ENCODE results near the gene MS4A15.

The MS4A15 gene

GRCh38 chr11:60801194-60801593, 44.5 kb downstream of the MS4A15 start:
- Histone ChIP-seq H3K27me3 (ENCODE audit: insufficient read depth, insufficient read length) (no peaks in the 10 kb centered on the region), H3K36me3 (ENCODE audit: insufficient read depth, insufficient read length, low read length) (no peaks in the 10 kb centered on the region), H3K9ac (ENCODE audit: insufficient read length, low read depth) (no peak overlapping the region), H3K4me1 (ENCODE audit: insufficient read depth, insufficient read length) (no peaks in the 10 kb centered on the region), H3K9me3 (ENCODE audit: insufficient read depth, low read length) (no peaks in the 10 kb centered on the region), H3K4me3 (ENCODE audit: insufficient read length, low read depth) (no peak overlapping the region)
- no peak for TF ChIP-seq SUZ12 (IDR thresholded peaks at IDR 0.05; ENCODE audit: extremely low read depth, insufficient read depth, insufficient read length)
- no peak for TF ChIP-seq ZNF274 (IDR thresholded peaks at IDR 0.05; ENCODE audit: low read depth, low read length)
- no peak for TF ChIP-seq YY1 (IDR thresholded peaks at IDR 0.05; ENCODE audit: insufficient read depth, insufficient read length)
- DNase-seq (ENCODE audit: low read depth, low spot score), result no peak

- Histone ChIP-seq H3K9ac (ENCODE audit: insufficient read length, low read depth) (no peak overlapping the region), H3K4me3 (ENCODE audit: insufficient read length, low read depth) (no peak overlapping the region), H3K4me1 (ENCODE audit: insufficient read depth, insufficient read length) (no peaks in the 10 kb centered on the region), H3K9me3 (ENCODE audit: insufficient read depth, low read length) (no peaks in the 10 kb centered on the region), H3K36me3 (ENCODE audit: insufficient read depth, insufficient read length, low read length) (no peaks in the 10 kb centered on the region), H3K27me3 (ENCODE audit: insufficient read depth, insufficient read length) (no peaks in the 10 kb centered on the region)
- no peak for DNase-seq (ENCODE audit: low read depth, low spot score)
- TF ChIP-seq SUZ12 (IDR thresholded peaks at IDR 0.05; ENCODE audit: extremely low read depth, insufficient read depth, insufficient read length), result no peak
- TF ChIP-seq ZNF274 (IDR thresholded peaks at IDR 0.05; ENCODE audit: low read depth, low read length), result no peak
- no peak for TF ChIP-seq YY1 (IDR thresholded peaks at IDR 0.05; ENCODE audit: insufficient read depth, insufficient read length)
These were observed 46.7 kb downstream of the MS4A15 start for GRCh38 chr11:60803273-60803936.

- H3K9ac ChIP-seq (ENCODE audit: insufficient read length, low read depth), result no peak overlapping the region
- no peak for DNase-seq (ENCODE audit: low read depth, low spot score)
- H3K9me3 ChIP-seq (ENCODE audit: insufficient read depth, low read length), result no peaks in the 10 kb centered on the region
- TF ChIP-seq SUZ12 (IDR thresholded peaks at IDR 0.05; ENCODE audit: extremely low read depth, insufficient read depth, insufficient read length), result no peak
- no peak for TF ChIP-seq YY1 (IDR thresholded peaks at IDR 0.05; ENCODE audit: insufficient read depth, insufficient read length)
- TF ChIP-seq ZNF274 (IDR thresholded peaks at IDR 0.05; ENCODE audit: low read depth, low read length), result no peak
- no peak overlapping the region for H3K4me3 ChIP-seq (ENCODE audit: insufficient read length, low read depth)
- no peaks in the 10 kb centered on the region for H3K36me3 ChIP-seq (ENCODE audit: insufficient read depth, insufficient read length, low read length)
- no peaks in the 10 kb centered on the region for H3K27me3 ChIP-seq (ENCODE audit: insufficient read depth, insufficient read length)
- H3K4me1 ChIP-seq (ENCODE audit: insufficient read depth, insufficient read length), result peaks cover 7% of the 10 kb centered on the region
These were observed 52.6 kb downstream of the MS4A15 start for GRCh38 chr11:60809249-60809648.

- DNase-seq (ENCODE audit: low read depth, low spot score), result no peak
- no peaks in the 10 kb centered on the region for H3K9me3 ChIP-seq (ENCODE audit: insufficient read depth, low read length)
- no peak overlapping the region for H3K9ac ChIP-seq (ENCODE audit: insufficient read length, low read depth)
- no peaks in the 10 kb centered on the region for H3K27me3 ChIP-seq (ENCODE audit: insufficient read depth, insufficient read length)
- TF ChIP-seq ZNF274 (IDR thresholded peaks at IDR 0.05; ENCODE audit: low read depth, low read length), result no peak
- no peak for TF ChIP-seq SUZ12 (IDR thresholded peaks at IDR 0.05; ENCODE audit: extremely low read depth, insufficient read depth, insufficient read length)
- no peak for TF ChIP-seq YY1 (IDR thresholded peaks at IDR 0.05; ENCODE audit: insufficient read depth, insufficient read length)
- no peaks in the 10 kb centered on the region for H3K36me3 ChIP-seq (ENCODE audit: insufficient read depth, insufficient read length, low read length)
- H3K4me3 ChIP-seq (ENCODE audit: insufficient read length, low read depth), result no peak overlapping the region
- H3K4me1 ChIP-seq (ENCODE audit: insufficient read depth, insufficient read length), result peaks cover 7% of the 10 kb centered on the region
These were observed 53.0 kb downstream of the MS4A15 start for GRCh38 chr11:60809691-60810090.

GRCh38 chr11:60810151-60810550, 53.5 kb downstream of the MS4A15 start:
- Histone ChIP-seq H3K9ac (ENCODE audit: insufficient read length, low read depth) (no peak overlapping the region), H3K27me3 (ENCODE audit: insufficient read depth, insufficient read length) (no peaks in the 10 kb centered on the region), H3K9me3 (ENCODE audit: insufficient read depth, low read length) (no peaks in the 10 kb centered on the region), H3K36me3 (ENCODE audit: insufficient read depth, insufficient read length, low read length) (no peaks in the 10 kb centered on the region), H3K4me1 (ENCODE audit: insufficient read depth, insufficient read length) (peaks cover 7% of the 10 kb centered on the region), H3K4me3 (ENCODE audit: insufficient read length, low read depth) (no peak overlapping the region)
- DNase-seq (ENCODE audit: low read depth, low spot score), result no peak
- TF ChIP-seq SUZ12 (IDR thresholded peaks at IDR 0.05; ENCODE audit: extremely low read depth, insufficient read depth, insufficient read length), result no peak

- no peak for DNase-seq (ENCODE audit: low read depth, low spot score)
- H3K9ac ChIP-seq (ENCODE audit: insufficient read length, low read depth), result no peak overlapping the region
- peaks cover 7% of the 10 kb centered on the region for H3K4me1 ChIP-seq (ENCODE audit: insufficient read depth, insufficient read length)
- no peaks in the 10 kb centered on the region for H3K9me3 ChIP-seq (ENCODE audit: insufficient read depth, low read length)
- H3K4me3 ChIP-seq (ENCODE audit: insufficient read length, low read depth), result no peak overlapping the region
- H3K27me3 ChIP-seq (ENCODE audit: insufficient read depth, insufficient read length), result no peaks in the 10 kb centered on the region
- no peaks in the 10 kb centered on the region for H3K36me3 ChIP-seq (ENCODE audit: insufficient read depth, insufficient read length, low read length)
- TF ChIP-seq ZNF274 (IDR thresholded peaks at IDR 0.05; ENCODE audit: low read depth, low read length) (no peak), SUZ12 (IDR thresholded peaks at IDR 0.05; ENCODE audit: extremely low read depth, insufficient read depth, insufficient read length) (no peak), YY1 (IDR thresholded peaks at IDR 0.05; ENCODE audit: insufficient read depth, insufficient read length) (no peak)
These were observed 53.9 kb downstream of the MS4A15 start for GRCh38 chr11:60810569-60810968.

- DNase-seq (ENCODE audit: low read depth, low spot score), result no peak
- Histone ChIP-seq H3K4me3 (ENCODE audit: insufficient read length, low read depth) (no peak overlapping the region), H3K4me1 (ENCODE audit: insufficient read depth, insufficient read length) (peaks cover 7% of the 10 kb centered on the region), H3K27me3 (ENCODE audit: insufficient read depth, insufficient read length) (no peaks in the 10 kb centered on the region), H3K9ac (ENCODE audit: insufficient read length, low read depth) (no peak overlapping the region), H3K36me3 (ENCODE audit: insufficient read depth, insufficient read length, low read length) (no peaks in the 10 kb centered on the region), H3K9me3 (ENCODE audit: insufficient read depth, low read length) (peaks cover 12% of the 10 kb centered on the region)
- TF ChIP-seq ZNF274 (IDR thresholded peaks at IDR 0.05; ENCODE audit: low read depth, low read length) (no peak), SUZ12 (IDR thresholded peaks at IDR 0.05; ENCODE audit: extremely low read depth, insufficient read depth, insufficient read length) (no peak), YY1 (IDR thresholded peaks at IDR 0.05; ENCODE audit: insufficient read depth, insufficient read length) (no peak)
These were observed 56.7 kb downstream of the MS4A15 start for GRCh38 chr11:60813324-60813723.
